SK-N-MC (cell line): ENCODE measurements around the gene NIFK.

Source experiments
- DNase-seq: peaks from one replicate; pipeline ENCODE4 v3.0.0-alpha.2; 2011; ENCODE audit warnings: low read depth, low spot score
- H3K27ac ChIP-seq: fragments of 200-600 bp; sonication (generic); 2 replicates; pipeline ENCODE4 v1.5.1; 2016; ENCODE audit warnings: mixed run types
- H3K36me3 ChIP-seq: fragments of 200-600 bp; sonication (generic); 2 replicates; pipeline ENCODE4 v1.6.1; 2017; ENCODE audit warnings: antibody characterized with exemption, low read length, mixed read lengths; ENCODE audit not compliant: insufficient read depth
- H3K4me3 ChIP-seq: fragments of 200-600 bp; sonication (generic); 2 replicates; pipeline ENCODE4 v1.5.1; 2016
- H3K9ac ChIP-seq: fragments of 200-600 bp; sonication (generic); 2 replicates; pipeline ENCODE4 v1.8.0; 2017; ENCODE audit warnings: mixed run types, mixed read lengths; ENCODE audit not compliant: insufficient read length
- H3K9me3 ChIP-seq: fragments of 200-600 bp; sonication (generic); 2 replicates; pipeline ENCODE4 v1.6.1; 2017; ENCODE audit warnings: low read depth, mild to moderate bottlenecking, antibody characterized with exemption, low read length, moderate library complexity, mixed read lengths
- EZH2 ChIP-seq: fragments of 200-600 bp; sonication (generic); IDR thresholded peaks from one replicate; pipeline ENCODE4 v1.6.1; 2017; ENCODE audit warnings: antibody characterized with exemption
- FOXP2 ChIP-seq: optimal IDR thresholded peaks from 2 replicates; pipeline ENCODE3; 2011; ENCODE audit warnings: mild to moderate bottlenecking, moderate library complexity; ENCODE audit not compliant: insufficient read depth; ENCODE audit errors: extremely low read length, control extremely low read depth
- POLR2AphosphoS5 ChIP-seq: IDR thresholded peaks from 2 replicates; pipeline ENCODE4 v1.6.1; 2012; ENCODE audit warnings: mild to moderate bottlenecking, low read depth, low read length, borderline replicate concordance

NIFK gene

GRCh38 chr2:121768143-121768755 lies 31.6 kb upstream of the NIFK start:
- Histone ChIP-seq H3K4me3 (no peak overlapping the region), H3K36me3 (peaks cover 47% of the 10 kb centered on the region), H3K9ac (no peak overlapping the region), H3K9me3 (no peaks in the 10 kb centered on the region), H3K27ac (no peak overlapping the region)
- TF ChIP-seq POLR2AphosphoS5 (no peak), FOXP2 (no peak), EZH2 (no peak)
- DNase-seq, result no peak

GRCh38 chr2:121766624-121767023 lies 29.9 kb upstream of the NIFK start:
- Histone ChIP-seq H3K9me3 (no peaks in the 10 kb centered on the region), H3K27ac (no peak overlapping the region), H3K4me3 (no peak overlapping the region), H3K9ac (no peak overlapping the region), H3K36me3 (peaks cover 57% of the 10 kb centered on the region)
- TF ChIP-seq EZH2 (no peak), POLR2AphosphoS5 (no peak), FOXP2 (no peak)
- DNase-seq, result no peak

GRCh38 chr2:121764681-121765228 lies 28.1 kb upstream of the NIFK start:
- no peak overlapping the region for H3K9ac ChIP-seq
- no peak overlapping the region for H3K4me3 ChIP-seq
- TF ChIP-seq EZH2 (no peak), FOXP2 (no peak), POLR2AphosphoS5 (no peak)
- H3K9me3 ChIP-seq, result no peaks in the 10 kb centered on the region
- H3K27ac ChIP-seq, result no peak overlapping the region
- peaks cover 71% of the 10 kb centered on the region for H3K36me3 ChIP-seq
- no peak for DNase-seq

GRCh38 chr2:121755237-121756111 lies 18.8 kb upstream of the NIFK start, which contains the start of gene TSN:
TSN (plus strand) TSS chr2:121755651; CDS start chr2:121755780, 129 bp downstream.
- Histone ChIP-seq H3K27ac (peak within 1 kb of the TSS; percentile 73), H3K9me3 (no peaks in the 10 kb centered on the region), H3K36me3 (peaks cover 27% of the 10 kb centered on the region), H3K9ac (peak within 1 kb of the TSS; percentile 96), H3K4me3 (peak within 1 kb of the TSS; percentile 95)
- DNase-seq, result peak; percentile 78
- TF ChIP-seq POLR2AphosphoS5 (peak; percentile 83), EZH2 (no peak), FOXP2 (no peak)

DNA sequence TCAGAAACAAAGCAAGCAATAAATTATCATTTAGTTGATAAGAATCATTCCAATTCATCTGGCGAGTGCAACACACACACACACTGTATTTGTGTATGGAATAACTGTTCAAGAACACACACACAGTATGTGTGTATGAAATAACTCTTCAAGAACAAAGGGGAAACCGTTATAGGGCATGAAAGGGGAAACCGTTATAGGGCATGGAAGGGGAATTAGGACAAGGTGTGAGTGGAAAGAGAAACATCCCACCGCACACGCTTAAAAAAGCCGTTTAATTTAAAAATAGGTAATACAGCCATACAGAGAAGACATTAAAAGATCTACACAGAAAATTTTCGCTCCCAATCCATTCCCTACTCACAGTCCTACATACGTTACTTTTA lies 18.2 kb upstream of the NIFK start:
- peak overlapping the region; percentile 73 for H3K27ac ChIP-seq
- peak overlapping the region; percentile 95 for H3K4me3 ChIP-seq
- no peak for DNase-seq
- H3K9me3 ChIP-seq, result no peaks in the 10 kb centered on the region
- TF ChIP-seq EZH2, result no peak
- TF ChIP-seq POLR2AphosphoS5, result no peak
- peaks cover 21% of the 10 kb centered on the region for H3K36me3 ChIP-seq
- peak overlapping the region; percentile 96 for H3K9ac ChIP-seq

DNA sequence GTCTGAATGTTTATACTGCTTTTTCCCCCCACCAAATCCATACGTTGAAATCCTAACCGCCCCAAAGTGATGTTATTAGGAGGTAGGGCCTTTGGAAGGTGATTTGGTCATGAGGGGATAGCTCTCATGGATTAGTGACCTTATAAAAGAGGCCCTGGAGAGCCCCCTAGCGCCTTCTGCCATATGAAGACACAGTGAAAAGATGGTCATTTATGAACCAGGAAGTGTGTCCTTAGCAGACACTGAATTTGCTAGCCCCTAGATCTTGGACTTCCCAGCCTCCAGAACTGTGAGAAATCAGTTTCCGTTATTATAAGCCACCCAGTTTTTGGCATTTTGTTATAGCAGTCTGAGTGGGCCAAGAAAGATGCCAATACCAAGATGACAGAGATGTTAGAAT lies 11.5 kb upstream of the NIFK start:
- TF ChIP-seq EZH2 (no peak), POLR2AphosphoS5 (no peak), FOXP2 (no peak)
- no peak overlapping the region for H3K27ac ChIP-seq
- no peak overlapping the region for H3K9ac ChIP-seq
- no peak for DNase-seq
- H3K9me3 ChIP-seq, result no peaks in the 10 kb centered on the region
- H3K36me3 ChIP-seq, result no peaks in the 10 kb centered on the region
- H3K4me3 ChIP-seq, result no peak overlapping the region

DNA sequence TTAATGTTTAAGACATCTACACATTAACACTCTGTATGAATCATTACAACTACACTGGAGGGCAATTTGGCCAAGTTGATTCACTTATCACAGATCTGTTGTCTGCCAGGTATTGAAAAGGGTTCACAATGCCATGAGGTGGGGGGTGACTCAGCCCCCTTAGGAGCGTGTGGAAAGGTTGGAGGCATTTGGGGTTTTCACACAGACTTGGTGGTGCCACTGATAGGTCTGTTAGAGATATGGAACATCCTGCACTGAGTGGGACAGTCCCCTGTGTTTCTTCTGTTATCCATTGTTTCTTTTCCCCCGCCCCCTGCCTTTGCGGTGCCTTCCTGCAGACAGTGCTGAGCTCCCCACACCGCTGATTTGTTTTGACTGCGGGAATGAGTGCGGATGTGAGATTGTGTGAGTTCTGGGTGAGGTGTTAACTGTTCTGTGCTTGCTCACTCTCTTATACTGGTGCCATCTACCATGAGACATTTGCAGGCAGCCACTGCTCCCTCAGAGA lies 9.4 kb upstream of the NIFK start:
- DNase-seq, result no peak
- H3K9me3 ChIP-seq, result no peaks in the 10 kb centered on the region
- H3K36me3 ChIP-seq, result no peaks in the 10 kb centered on the region
- no peak overlapping the region for H3K4me3 ChIP-seq
- TF ChIP-seq FOXP2 (no peak), POLR2AphosphoS5 (no peak), EZH2 (no peak)
- H3K9ac ChIP-seq, result no peak overlapping the region
- H3K27ac ChIP-seq, result no peak overlapping the region

DNA sequence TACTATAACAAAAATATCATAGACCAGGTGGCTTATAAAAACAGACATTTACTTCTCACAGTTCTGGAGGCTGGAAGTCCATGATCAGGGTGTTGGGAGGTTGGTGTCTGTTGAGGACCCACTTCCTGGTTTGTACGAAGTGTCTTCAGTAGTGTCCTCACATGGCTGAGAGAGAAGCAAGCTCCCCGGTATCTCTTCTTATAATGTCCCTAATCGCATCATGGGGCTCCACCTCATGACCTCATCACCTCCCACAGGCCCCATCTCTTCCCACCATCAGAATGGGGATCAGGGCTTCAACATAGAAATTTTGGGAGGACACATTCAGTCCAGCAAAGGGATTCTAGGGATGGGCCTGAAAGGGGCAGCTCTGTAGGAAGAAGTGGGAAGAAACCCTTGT lies 4.8 kb upstream of the NIFK start:
- Histone ChIP-seq H3K27ac (no peak overlapping the region), H3K9ac (no peak overlapping the region)

More for the DNA sequence above, 4.8 kb upstream of the NIFK start:
- no peaks in the 10 kb centered on the region for H3K9me3 ChIP-seq
- no peak overlapping the region for H3K4me3 ChIP-seq
- DNase-seq, result no peak
- H3K36me3 ChIP-seq, result no peaks in the 10 kb centered on the region
- no peak for TF ChIP-seq EZH2
- no peak for TF ChIP-seq FOXP2
- no peak for TF ChIP-seq POLR2AphosphoS5
